ENCODE data around the gene SURF6. TPM values are rescaled to one million over a fixed set of nuclear protein-coding genes. Genes with fewer than 3 reads are reported as not detected.

Gene SURF6
- total RNA-seq, 4 donors from 2014 or later: 10.5 to 47.8 (median 14.5) TPM

DNA sequence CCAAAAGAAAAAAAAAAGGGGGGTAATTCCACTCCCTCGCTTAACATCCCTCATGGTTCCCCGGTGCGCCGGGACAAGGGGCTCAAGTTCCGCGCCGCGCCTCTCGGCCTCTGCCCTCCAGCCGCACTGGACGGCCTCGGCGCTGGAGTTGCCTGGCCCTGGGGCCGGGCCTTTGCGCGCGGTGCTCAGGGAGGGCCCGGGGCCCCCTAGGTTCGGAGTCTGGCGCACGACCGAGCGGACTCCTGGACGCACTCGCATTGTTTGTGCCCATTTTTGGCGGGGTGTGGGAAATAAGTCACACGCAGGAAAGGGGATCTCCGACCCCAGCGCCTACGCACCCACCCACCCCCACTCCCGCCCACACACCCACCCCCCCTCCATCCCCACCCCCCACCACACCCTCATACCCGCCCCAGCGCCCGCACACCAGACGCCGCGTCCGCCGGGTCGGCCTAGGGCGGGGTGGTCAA lies 11.6 kb upstream of the SURF6 start:
- ATAC-seq (ENCODE audit: low FRiP score) (peak; percentile 56), DNase-seq (ENCODE audit: low spot score) (no peak)
- TF ChIP-seq, protein P1, sequence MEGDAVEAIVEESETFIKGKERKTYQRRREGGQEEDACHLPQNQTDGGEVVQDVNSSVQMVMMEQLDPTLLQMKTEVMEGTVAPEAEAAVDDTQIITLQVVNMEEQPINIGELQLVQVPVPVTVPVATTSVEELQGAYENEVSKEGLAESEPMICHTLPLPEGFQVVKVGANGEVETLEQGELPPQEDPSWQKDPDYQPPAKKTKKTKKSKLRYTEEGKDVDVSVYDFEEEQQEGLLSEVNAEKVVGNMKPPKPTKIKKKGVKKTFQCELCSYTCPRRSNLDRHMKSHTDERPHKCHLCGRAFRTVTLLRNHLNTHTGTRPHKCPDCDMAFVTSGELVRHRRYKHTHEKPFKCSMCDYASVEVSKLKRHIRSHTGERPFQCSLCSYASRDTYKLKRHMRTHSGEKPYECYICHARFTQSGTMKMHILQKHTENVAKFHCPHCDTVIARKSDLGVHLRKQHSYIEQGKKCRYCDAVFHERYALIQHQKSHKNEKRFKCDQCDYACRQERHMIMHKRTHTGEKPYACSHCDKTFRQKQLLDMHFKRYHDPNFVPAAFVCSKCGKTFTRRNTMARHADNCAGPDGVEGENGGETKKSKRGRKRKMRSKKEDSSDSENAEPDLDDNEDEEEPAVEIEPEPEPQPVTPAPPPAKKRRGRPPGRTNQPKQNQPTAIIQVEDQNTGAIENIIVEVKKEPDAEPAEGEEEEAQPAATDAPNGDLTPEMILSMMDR (IDR thresholded peaks at IDR 0.05): no peak

DNA sequence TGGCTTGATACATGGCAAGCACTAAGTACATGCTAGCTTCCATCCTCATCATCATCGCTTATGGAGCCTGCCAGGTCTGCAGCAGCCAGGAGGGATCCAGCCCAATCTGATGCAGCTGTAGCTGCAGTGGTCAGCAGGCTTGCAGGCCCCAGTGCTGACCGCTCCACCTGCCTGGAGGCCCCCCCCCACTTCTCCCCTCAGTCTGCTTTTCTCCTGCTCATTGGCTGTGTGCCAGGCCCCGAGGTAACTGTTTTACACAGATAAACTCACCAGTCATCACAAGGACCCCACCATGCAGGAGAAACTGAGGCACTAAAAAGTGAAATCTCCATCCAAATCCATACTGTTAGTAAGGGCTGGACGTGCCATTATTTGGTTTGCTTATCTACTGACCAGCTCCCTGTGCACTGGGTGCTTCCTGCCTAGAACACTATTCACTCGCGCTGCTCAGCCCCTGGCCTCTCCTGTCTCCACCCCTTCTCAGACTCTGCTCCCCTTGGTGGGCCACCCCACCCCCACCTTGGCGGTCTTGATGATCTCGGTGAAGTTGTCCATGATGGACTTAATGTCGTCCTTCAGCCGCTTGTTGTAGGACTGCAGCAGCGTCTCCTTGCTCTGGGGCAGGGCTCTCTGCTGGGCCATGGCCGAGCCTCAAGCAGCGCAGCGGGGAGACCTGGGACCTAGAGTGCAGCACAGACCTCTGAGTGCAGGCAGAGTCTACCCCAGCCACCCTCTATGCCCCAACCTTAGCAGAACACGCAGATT lies 10.2 kb upstream of the SURF6 start:
- no peak for DNase-seq (ENCODE audit: low spot score)

DNA sequence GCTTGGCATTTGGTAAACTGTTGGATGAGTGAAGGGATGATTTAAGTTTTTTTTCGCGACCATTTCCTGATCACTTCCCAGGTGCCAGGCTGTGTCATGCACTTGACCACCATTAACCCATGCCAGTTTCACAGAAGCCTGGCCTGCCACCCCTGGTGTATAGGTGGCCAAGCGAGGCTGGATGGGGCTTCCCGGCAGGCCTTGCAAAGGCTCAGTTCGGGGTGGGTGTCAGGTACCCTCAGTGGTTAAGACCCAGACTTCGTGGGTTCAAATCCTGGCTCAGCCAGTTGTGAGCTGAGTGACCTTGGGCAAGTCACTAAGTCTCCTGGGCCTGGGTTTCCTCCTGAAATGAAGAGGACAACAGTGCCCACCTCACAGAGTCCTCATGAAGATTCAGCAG lies 9.6 kb upstream of the SURF6 start:
- TF ChIP-seq, protein P1 (IDR thresholded peaks at IDR 0.05): no peak
- ATAC-seq (ENCODE audit: low FRiP score) (no peak), DNase-seq (ENCODE audit: low spot score) (no peak)

More for the DNA sequence above, 10.2 kb upstream of the SURF6 start:
- no peak for ATAC-seq (ENCODE audit: low FRiP score)
- TF ChIP-seq, protein P1 (IDR thresholded peaks at IDR 0.05): no peak

DNA sequence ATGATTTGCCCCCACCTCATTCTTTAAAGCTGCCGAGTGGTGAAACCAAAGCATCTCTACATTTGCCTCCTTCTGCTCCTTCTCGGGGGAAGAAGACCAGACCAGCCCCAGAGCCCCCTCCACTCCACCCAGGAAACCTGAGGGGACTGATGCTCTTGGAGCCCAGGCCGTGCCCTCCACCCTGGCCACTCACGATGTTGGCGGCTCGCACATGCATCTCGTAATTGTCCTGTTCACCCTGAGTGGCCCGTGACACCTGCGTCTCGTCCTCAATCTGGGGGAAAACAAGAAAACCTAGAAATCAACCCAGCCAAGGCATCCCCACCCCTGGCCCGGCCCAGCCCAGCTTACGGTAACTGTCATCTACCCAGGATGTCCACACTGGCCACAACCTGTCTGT lies 9.0 kb upstream of the SURF6 start:
- no peak for DNase-seq (ENCODE audit: low spot score)
- TF ChIP-seq, protein P1 (IDR thresholded peaks at IDR 0.05): no peak
- no peak for ATAC-seq (ENCODE audit: low FRiP score)

DNA sequence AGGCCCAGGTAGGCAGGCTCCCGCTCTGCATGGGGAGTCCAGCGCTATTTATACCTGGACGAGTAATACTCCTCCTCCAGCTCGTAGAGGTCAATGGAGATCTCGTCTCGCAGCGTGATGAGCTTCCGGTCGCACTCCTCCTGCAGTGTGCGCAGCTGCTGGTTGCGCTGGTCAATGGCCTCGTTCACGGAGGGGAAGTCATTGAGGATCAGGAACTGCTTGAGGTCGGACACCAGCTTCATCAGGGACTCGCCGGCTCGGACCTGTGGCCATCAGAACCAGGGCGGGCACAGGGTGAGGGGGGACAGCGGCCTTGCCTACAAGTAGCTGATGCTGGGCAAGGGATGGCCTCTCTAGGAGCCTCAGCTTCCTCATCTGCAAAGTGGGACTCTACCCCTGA lies 8.1 kb upstream of the SURF6 start:
- ATAC-seq (ENCODE audit: low FRiP score): no peak
- DNase-seq (ENCODE audit: low spot score): no peak
- TF ChIP-seq, protein P1 (IDR thresholded peaks at IDR 0.05): no peak

DNA sequence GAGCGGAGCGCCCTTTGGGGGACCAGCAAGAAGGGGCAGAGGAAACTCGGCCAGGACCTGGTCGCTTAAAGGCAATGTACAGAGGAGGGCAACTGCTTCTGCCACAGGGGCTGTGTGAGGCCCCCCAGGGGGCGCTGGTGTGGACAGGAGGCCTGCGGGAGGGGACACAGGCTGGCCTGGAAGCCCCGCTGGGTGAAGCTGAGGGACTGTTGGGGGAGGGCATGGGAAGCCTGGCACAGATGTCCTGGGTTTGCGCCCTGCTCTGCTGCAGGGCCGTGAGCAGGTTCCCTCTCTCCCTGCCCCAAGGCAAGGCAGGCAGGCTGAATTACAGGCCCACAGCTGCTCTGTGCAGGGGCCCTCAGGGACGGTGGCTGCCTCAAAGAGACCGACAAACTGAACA lies 6.6 kb upstream of the SURF6 start:
- ATAC-seq (ENCODE audit: low FRiP score) (no peak), DNase-seq (ENCODE audit: low spot score) (no peak)
- TF ChIP-seq, protein P1 (IDR thresholded peaks at IDR 0.05): no peak

DNA sequence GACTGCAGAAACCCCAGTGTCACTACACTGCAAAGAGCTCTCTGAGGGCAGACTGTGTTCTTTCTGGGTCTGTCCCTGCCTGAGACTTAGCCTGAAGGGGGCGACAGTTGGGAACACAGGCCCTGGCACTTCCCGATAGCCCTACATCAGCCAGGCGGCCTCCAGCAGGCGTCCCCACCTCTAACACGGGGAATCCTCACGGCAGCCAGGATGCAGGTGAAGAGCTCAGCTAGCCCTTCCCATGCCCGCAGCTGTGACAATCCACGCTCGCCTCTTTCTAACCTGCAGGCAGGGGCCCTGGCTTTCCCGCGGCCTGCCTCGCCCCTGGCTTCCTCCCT lies 6.0 kb upstream of the SURF6 start:
- TF ChIP-seq, protein P1 (IDR thresholded peaks at IDR 0.05): no peak
- DNase-seq (ENCODE audit: low spot score): no peak
- ATAC-seq (ENCODE audit: low FRiP score): no peak

Measured in omental fat pad (tissue), 4 donors.